Measurements from ENCODE around the gene SERPINE2.

The SERPINE2 gene

DNA sequence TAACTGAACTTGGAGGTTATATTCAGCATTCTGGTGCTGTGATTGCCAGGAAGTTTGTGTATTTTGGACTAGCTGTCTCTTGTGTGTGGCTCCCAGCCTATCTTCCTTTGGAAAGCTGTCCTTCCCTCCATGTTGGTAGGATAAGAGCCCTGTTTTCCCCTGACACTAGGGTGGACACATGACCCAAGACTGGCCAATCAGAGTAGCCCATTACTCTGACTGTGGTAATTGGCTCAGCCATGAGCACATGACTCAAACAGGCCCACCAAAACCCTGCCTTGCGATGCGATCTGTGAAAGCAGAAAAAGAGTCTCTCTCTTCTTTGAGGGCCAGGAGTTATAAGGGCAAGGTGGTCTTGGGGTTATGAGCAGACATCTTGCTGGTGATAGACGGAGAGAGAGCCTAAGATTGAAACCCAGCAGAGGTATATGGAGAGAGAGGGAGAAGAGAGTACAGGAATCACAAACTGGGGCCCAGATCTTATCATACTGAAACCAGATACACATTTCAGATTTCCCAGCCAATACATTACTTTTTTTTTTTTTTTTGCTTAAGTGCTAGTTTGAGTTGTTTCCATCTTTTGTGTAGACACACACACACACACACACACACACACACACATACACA lies 45.3 kb upstream of the SERPINE2 start:
- H3K79me2 ChIP-seq (ENCODE audit: insufficient read depth, low read depth) = no peaks in the 10 kb centered on the region
- no peaks in the 10 kb centered on the region for H3K4me1 ChIP-seq (ENCODE audit: low read depth, poor library complexity, severe bottlenecking)
- H3K9ac ChIP-seq = no peak overlapping the region
- H3K27me3 ChIP-seq (ENCODE audit: insufficient read depth, low read depth) = no peaks in the 10 kb centered on the region
- no peak overlapping the region for H3K4me3 ChIP-seq (IDR thresholded peaks at IDR 0.05; ENCODE audit: insufficient read depth, low read depth, low read length)
- no peak overlapping the region for H3K27ac ChIP-seq
- H4K20me1 ChIP-seq (ENCODE audit: insufficient read depth) = no peaks in the 10 kb centered on the region
- H3K36me3 ChIP-seq (ENCODE audit: insufficient read depth) = no peaks in the 10 kb centered on the region
- TF ChIP-seq, protein P1, sequence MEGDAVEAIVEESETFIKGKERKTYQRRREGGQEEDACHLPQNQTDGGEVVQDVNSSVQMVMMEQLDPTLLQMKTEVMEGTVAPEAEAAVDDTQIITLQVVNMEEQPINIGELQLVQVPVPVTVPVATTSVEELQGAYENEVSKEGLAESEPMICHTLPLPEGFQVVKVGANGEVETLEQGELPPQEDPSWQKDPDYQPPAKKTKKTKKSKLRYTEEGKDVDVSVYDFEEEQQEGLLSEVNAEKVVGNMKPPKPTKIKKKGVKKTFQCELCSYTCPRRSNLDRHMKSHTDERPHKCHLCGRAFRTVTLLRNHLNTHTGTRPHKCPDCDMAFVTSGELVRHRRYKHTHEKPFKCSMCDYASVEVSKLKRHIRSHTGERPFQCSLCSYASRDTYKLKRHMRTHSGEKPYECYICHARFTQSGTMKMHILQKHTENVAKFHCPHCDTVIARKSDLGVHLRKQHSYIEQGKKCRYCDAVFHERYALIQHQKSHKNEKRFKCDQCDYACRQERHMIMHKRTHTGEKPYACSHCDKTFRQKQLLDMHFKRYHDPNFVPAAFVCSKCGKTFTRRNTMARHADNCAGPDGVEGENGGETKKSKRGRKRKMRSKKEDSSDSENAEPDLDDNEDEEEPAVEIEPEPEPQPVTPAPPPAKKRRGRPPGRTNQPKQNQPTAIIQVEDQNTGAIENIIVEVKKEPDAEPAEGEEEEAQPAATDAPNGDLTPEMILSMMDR (conservative IDR thresholded peaks at IDR 0.05; ENCODE audit: low read depth, low read length) = no peak
- H2AFZ ChIP-seq (ENCODE audit: low read depth) = no peak overlapping the region
- no peak overlapping the region for H3K4me2 ChIP-seq

DNA sequence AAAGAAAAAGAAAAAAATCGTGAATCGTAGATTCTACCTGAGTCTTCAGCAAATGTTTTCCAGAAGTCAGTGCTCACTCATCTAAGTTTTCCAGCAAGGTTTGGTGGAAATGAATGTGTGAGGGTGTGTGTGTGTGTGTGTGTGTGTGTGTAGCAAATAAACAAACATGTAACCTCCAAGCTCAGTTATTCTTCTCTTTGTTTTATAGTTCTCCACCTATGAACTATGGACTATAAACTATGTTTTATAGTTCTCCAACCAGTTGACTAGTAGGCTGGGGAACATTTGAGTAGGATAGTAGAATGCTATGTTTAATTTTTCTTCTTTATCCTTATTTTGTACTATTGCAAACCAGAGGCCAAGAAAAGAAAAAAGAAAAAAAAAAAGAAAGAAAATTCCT lies 44.6 kb upstream of the SERPINE2 start:
- no peak overlapping the region for H3K4me3 ChIP-seq (IDR thresholded peaks at IDR 0.05; ENCODE audit: insufficient read depth, low read depth, low read length)
- TF ChIP-seq, protein P1 (conservative IDR thresholded peaks at IDR 0.05; ENCODE audit: low read depth, low read length) = no peak
- H3K4me2 ChIP-seq = no peak overlapping the region
- H3K9ac ChIP-seq = no peak overlapping the region
- no peak overlapping the region for H3K27ac ChIP-seq
- no peaks in the 10 kb centered on the region for H3K36me3 ChIP-seq (ENCODE audit: insufficient read depth)
- no peak overlapping the region for H2AFZ ChIP-seq (ENCODE audit: low read depth)
- no peaks in the 10 kb centered on the region for H4K20me1 ChIP-seq (ENCODE audit: insufficient read depth)
- no peaks in the 10 kb centered on the region for H3K4me1 ChIP-seq (ENCODE audit: low read depth, poor library complexity, severe bottlenecking)
- no peaks in the 10 kb centered on the region for H3K79me2 ChIP-seq (ENCODE audit: insufficient read depth, low read depth)
- H3K27me3 ChIP-seq (ENCODE audit: insufficient read depth, low read depth) = no peaks in the 10 kb centered on the region

DNA sequence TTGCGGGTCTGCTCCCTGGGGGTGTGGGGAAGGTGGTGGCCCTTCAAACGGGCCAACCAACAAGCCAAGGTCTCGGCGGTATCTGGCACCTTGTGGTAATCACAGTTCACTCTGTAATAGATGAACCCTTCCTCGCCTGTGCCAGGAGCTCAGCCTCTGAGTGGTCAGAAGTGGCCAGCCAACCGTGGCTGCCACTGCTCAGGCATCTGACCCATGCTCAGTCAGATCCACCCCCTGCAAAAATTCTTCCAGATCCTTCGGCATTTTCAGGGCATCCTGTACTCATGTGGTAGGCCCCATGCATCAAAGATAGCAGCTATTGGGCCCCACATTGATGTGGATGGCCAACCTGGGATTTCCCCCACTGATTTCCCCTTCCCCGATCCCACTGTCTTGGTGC lies 39.6 kb upstream of the SERPINE2 start:
- Histone ChIP-seq H2AFZ (ENCODE audit: low read depth) (no peak overlapping the region), H3K4me3 (IDR thresholded peaks at IDR 0.05; ENCODE audit: insufficient read depth, low read depth, low read length) (no peak overlapping the region), H3K27ac (no peak overlapping the region), H3K4me2 (no peak overlapping the region), H3K27me3 (ENCODE audit: insufficient read depth, low read depth) (no peaks in the 10 kb centered on the region), H3K4me1 (ENCODE audit: low read depth, poor library complexity, severe bottlenecking) (no peaks in the 10 kb centered on the region), H3K79me2 (ENCODE audit: insufficient read depth, low read depth) (no peaks in the 10 kb centered on the region), H3K9ac (no peak overlapping the region), H4K20me1 (ENCODE audit: insufficient read depth) (no peaks in the 10 kb centered on the region), H3K36me3 (ENCODE audit: insufficient read depth) (no peaks in the 10 kb centered on the region)
- TF ChIP-seq, protein P1 (conservative IDR thresholded peaks at IDR 0.05; ENCODE audit: low read depth, low read length) = no peak

DNA sequence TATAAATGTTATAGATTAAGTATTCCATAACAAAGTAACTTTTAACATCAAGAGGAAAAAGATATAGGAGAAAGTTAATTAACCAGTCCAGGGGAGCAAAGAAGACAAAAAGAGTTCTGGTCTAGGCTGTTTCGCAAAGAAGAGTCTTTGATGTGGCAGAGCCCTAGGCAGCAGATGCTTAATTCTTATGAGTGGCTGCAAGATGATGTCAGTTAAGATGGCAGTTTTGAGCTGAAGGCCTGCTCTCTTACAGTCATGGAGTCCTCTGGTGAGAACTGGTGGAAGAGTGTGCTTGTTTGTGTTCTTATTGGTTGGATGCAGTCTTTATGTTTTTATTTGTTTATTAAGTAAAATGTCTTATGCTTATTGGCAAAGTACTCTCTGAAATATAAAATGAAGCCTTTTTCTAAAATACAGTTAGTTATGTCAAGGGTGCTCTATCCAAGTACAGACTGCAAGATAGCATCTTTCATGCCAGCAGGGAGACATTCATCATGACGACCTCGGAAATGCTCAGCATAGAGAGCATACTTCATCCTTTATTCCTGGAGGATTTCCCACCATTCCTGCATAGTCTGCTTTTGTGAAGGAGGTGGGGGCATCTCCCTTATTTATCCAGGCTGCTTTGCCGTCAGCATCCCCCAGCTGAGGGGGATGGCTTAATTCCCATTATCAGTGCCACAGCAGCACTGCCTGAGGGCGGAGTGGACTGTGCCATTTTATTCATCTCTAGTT lies 38.9 kb upstream of the SERPINE2 start:
- no peaks in the 10 kb centered on the region for H3K79me2 ChIP-seq (ENCODE audit: insufficient read depth, low read depth)
- H3K9ac ChIP-seq = no peak overlapping the region
- H3K4me3 ChIP-seq (IDR thresholded peaks at IDR 0.05; ENCODE audit: insufficient read depth, low read depth, low read length) = no peak overlapping the region
- TF ChIP-seq, protein P1 (conservative IDR thresholded peaks at IDR 0.05; ENCODE audit: low read depth, low read length) = no peak
- H3K27me3 ChIP-seq (ENCODE audit: insufficient read depth, low read depth) = no peaks in the 10 kb centered on the region
- H3K4me1 ChIP-seq (ENCODE audit: low read depth, poor library complexity, severe bottlenecking) = no peaks in the 10 kb centered on the region
- no peak overlapping the region for H3K4me2 ChIP-seq
- H4K20me1 ChIP-seq (ENCODE audit: insufficient read depth) = no peaks in the 10 kb centered on the region
- no peaks in the 10 kb centered on the region for H3K36me3 ChIP-seq (ENCODE audit: insufficient read depth)
- H2AFZ ChIP-seq (ENCODE audit: low read depth) = no peak overlapping the region
- no peak overlapping the region for H3K27ac ChIP-seq

Measured in KMS-11 (cell line).